NCI-H345 treated with DMSO at 0.1 percent for 48 hours (cell line): ENCODE results near the gene AMH.

Source experiments
- DNase-seq: peaks from one replicate; lab custom pipeline; 2025; ENCODE audit not compliant: unreplicated experiment; lab: John Stamatoyannopoulos, UW

Gene AMH

GRCh38 chr19:2221250-2221831 is 27.8 kb upstream of the AMH start:
- no peak for DNase-seq

DNA sequence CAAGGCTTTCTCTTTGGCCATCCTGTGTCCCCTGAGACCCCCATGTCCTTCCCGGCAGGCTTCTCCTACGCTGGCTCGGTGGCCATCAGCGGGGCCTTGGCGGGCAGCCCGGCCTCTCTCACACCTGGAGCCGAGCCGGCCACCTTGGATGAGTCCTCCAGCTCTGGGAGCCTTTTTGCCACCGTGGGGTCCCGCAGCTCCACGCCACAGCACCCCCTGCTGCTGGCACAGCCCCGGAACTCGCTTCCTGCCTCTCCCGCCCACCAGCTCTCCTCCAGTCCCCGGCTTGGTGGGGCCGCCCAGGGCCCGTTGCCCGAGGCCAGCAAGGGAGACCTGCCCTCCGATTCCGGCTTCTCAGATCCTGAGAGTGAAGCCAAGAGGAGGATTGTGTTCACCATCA is 27.2 kb upstream of the AMH start:
- no peak for DNase-seq

DNA sequence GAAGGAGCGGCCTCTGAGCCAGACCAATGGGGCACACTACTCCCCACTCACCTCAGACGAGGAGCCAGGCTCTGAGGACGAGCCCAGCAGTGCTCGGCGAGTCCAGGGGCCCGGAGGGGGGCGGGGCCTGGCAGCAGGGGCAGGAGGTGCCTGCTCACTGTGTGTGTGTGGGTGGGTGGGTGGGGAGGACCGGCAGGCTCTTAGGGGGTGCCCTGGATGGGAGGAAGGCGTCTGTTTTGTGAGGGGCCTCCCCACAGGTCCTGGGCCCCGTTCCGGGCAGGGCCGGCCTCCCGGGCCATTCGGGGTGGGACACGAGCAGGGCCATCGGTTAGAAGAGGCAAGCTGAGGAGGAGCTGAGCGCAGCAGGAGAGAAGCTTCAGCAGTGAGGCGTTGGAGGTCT is 25.7 kb upstream of the AMH start:
- DNase-seq: no peak

DNA sequence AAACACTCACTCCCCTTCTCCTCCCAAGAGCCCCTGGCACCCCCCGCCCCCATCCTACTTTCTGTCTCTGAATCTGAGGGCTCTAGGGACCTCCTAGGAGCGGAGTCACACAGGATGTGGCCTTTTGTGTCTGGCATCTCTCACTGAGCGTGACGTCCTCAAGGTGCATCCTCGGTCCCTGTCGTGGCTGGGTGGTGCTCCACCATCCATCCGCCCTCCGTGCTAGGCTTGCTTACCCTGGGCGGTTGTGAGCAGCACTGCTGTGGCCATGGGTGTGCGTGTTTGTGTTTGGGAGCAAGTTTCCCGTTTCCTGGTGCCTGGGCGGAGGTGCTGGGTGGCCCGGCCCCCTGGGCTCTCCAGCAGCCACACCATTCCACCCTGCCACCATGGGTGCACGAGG is 25.2 kb upstream of the AMH start:
- no peak for DNase-seq

GRCh38 chr19:2224754-2225349 is 24.3 kb upstream of the AMH start:
- no peak for DNase-seq

- no peak for DNase-seq
These were observed 23.6 kb upstream of the AMH start for GRCh38 chr19:2225415-2226050.

- no peak for DNase-seq
These were observed 22.9 kb upstream of the AMH start for GRCh38 chr19:2226051-2226839.

GRCh38 chr19:2226840-2227360 is 22.2 kb upstream of the AMH start:
- no peak for DNase-seq

DNA sequence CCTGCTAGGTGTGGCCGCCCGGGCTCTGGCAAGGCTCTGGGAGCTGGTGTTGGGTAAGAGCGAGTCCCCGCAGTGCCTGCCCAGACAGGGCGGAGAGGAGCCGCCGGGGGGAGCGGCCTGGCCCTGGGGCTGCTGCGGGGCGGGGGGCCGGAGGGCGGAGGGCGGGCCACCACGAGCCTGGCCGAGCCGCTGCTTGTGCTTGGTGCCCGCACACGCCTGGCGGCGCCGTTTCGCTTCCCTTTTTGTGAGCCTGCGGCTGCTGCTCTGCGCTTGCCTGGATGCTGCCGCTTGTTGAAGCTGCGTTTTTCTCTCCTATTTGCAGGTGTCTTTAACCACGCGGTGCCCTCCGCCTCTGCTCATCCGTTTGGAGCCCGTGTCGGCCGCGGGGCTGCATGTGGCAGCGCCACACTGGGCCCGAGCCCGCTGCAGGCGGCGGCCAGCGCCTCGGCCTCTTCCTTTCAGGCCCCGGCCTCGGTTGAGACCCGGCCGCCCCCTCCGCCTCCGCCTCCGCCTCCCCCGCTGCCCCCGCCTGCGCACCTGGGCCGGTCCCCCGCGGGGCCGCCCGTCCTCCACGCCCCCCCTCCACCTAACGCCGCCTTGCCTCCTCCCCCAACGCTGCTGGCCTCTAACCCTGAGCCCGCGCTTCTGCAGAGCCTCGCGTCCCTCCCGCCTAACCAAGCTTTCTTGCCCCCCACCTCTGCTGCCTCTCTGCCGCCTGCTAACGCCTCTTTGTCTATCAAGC is 21.5 kb upstream of the AMH start:
- DNase-seq: no peak

- DNase-seq: no peak
These were observed 20.7 kb upstream of the AMH start for GRCh38 chr19:2228157-2229030.

DNA sequence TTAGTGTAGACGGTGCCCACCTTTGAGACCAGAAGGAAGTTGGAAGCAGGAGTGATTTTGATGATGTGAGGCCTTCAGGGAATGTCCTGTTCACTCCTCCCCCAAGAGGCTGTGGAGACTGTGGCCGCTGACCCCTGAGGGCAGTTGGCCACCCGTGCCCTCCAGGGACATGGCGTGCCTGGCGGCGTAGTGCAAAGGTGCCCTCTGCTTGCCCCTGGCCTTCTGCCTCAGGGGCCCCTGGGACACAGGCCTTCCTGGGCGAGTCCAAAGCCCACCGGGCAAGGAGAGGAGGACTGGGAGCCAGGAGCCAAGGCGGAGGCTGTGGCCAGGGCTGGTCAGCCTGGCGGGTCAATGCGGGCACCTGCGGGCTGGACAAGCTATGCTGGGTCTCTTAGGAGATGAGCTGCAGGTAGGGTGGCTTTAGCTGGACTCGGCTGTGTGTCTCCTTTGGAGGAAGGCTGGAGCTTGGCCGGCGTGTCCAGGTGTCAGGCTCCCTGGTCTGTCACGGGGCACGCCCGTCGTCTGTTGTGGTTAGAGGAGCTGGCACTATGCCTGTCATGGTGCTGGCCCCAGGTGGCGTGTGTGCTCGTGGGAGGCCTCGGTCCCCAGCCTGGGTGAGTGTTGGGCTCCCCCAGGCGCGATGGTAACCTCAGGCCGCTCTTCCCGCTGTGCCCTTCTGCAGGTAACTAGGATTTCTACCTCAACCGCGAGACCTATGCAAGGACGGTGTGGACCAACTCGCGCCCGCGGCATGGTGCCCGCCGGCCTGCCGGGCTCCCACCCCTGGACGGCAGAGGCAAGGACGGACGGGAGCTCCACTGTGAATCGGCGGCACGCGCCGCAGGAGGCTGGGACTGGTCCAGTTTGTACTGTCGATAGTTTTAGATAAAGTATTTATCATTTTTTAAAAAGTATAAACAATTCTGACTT is 19.8 kb upstream of the AMH start:
- DNase-seq: no peak

GRCh38 chr19:2230033-2230531 is 19.0 kb upstream of the AMH start:
- DNase-seq: no peak

GRCh38 chr19:2230807-2231533 is 18.2 kb upstream of the AMH start:
- DNase-seq: no peak

- DNase-seq: no peak
These were observed 17.4 kb upstream of the AMH start for GRCh38 chr19:2231621-2232221.

DNA sequence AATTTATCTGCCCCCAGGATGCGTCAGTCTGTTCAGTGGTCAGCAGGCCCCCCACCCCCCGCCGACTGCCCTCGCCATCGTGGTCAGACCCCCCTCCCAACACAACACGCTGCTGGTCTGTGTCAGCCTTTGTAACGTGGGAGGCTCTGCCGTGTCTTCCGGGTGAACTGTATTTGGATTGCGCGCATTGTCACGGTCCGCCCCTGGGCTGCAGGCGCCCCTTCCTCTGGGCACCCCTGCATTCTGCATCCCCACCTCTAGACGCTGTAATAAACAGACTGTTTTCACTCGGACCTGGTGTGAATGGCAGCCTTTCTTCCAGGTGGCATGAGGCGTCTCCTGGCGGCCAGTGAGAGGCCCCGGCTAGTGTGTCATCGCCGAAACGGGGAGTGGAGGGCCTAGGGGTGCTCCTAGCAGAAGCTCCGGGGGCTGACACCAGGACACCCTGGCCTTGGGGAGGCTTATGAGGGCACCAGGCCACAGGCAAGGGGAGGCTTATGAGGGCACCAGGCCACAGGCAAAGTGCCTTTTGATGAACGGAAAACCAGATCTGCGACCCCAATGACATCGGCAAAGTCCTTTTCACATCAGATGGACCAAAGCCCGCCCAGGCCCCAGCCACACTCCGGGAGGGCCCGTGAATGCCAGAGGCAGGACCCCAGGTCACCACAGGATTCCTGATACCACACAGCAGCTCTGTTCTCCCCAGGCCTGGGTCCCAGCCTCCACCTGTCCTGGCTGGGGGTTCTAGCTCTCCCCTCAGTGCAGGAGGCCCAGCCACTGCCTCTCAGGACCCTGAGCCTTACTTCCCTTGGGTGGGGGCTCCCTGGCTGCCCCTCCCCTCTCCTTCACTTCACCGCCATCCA is 16.6 kb upstream of the AMH start:
- DNase-seq: no peak

DNA sequence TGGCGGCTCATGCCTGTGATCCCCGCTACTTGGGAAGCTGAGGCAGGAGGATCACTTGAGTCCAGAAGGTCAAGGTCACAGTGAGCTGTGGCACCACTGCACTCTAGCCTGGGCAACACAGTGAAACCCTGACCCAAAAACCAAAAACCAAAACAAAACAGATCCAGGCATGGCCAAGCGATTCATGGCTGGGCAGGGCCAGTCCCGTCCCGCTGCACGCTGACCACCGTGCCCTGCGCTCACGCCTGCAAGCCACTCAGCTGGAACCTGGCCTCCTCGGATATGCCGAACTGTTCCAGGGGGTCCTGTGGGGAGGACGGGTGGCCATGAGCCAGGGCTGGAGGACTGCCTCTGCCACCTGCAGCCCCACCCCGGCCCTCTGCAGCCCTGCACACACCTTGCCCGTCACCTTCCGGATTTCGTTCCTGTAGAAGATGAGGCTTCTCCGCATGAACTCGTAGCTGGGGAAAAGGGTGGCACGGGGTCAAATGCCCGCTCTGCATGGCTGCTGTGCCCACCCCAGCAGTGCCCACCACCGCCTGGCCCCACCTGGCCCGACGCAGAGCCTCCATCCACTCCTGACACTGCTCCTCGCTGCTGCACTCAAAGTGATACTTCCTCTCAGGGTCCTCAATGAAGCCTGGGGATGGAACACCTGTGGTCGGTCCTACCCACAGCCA is 15.4 kb upstream of the AMH start:
- no peak for DNase-seq
